Measurements from ENCODE around the gene ZSCAN5C.

Gene ZSCAN5C

GRCh38 chr19:56258272-56258671, 56.2 kb downstream of the ZSCAN5C start:
- Histone ChIP-seq H3K36me3 (ENCODE audit: control insufficient read depth in 1 of 2, insufficient read depth in 2 of 2, low read length in 2 of 2) (no peaks in the 10 kb centered on the region), H3K27me3 (ENCODE audit: insufficient read depth, low read length) (no peaks in the 10 kb centered on the region), H3K79me1 (ENCODE audit: low read length) (no peaks in the 10 kb centered on the region), H3K23ac (ENCODE audit: low read length) (no peak overlapping the region), H3K4me2 (ENCODE audit: low read length) (no peak overlapping the region), H4K8ac (ENCODE audit: low read depth, low read length) (no peak overlapping the region), H3K9me3 (ENCODE audit: insufficient read depth, low read depth, low read length) (no peaks in the 10 kb centered on the region), H4K12ac (ENCODE audit: low read depth, low read length) (no peak overlapping the region), H4K91ac (ENCODE audit: low read depth, low read length) (no peak overlapping the region), H3K79me2 (ENCODE audit: control insufficient read depth, insufficient read depth, low read length, poor library complexity) (no peaks in the 10 kb centered on the region), H3K27ac (ENCODE audit: low read depth, low read length) (no peak overlapping the region), H2AK5ac (ENCODE audit: low read length) (no peak overlapping the region), H2BK120ac (ENCODE audit: insufficient read depth, low read length, poor library complexity) (no peak overlapping the region), H3K18ac (ENCODE audit: low read length) (no peak overlapping the region), H2AFZ (ENCODE audit: insufficient read depth, low read length, poor library complexity) (no peak overlapping the region), H3K4ac (ENCODE audit: low read depth, low read length) (no peak overlapping the region), H2BK12ac (ENCODE audit: low read length) (no peak overlapping the region), H3K9ac (ENCODE audit: low read length) (no peak overlapping the region), H3K14ac (ENCODE audit: low read length) (no peak overlapping the region), H3K4me3 (ENCODE audit: low read depth, low read length) (no peak overlapping the region), H2BK5ac (ENCODE audit: low read depth, low read length, poor library complexity) (no peak overlapping the region), H3K4me1 (ENCODE audit: control insufficient read depth in 1 of 2, insufficient read depth in 2 of 2, low read length in 2 of 2) (no peaks in the 10 kb centered on the region)
- DNase-seq = no peak
- WGBS (ENCODE audit: extremely low coverage, insufficient coverage, insufficient read length) = no CpG with 5 or more reads among the region's 12 CpGs
